AG04449 (cell line): ENCODE results near the gene SPTBN5.
"Not testable (repeated sequence)": the region's sequence is repeated elsewhere in the genome, so short reads cannot be mapped to it uniquely, and the experiment has no call there.

Experiments used
- CTCF ChIA-PET: fragments of 350-600 bp; formaldehyde crosslinking; extraction: SDS; loops from one replicate; lab custom pipeline; 2021; ENCODE audit warnings: antibody characterized with exemption; lab: Yijun Ruan, JAX
- POLR2A ChIA-PET: fragments of 400-600, 350-600 bp; formaldehyde crosslinking; extraction: SDS; loops from one replicate; lab custom pipeline; 2020; ENCODE audit warnings: antibody characterized with exemption, inconsistent platforms; lab: Yijun Ruan, JAX
- DNase-seq: peaks from one replicate; pipeline ENCODE4 v3.0.0-alpha.2; 2010; ENCODE audit warnings: low read depth, low spot score
- H3K4me3 ChIP-seq: 2 replicates; pipeline ENCODE4 v1.5.1; 2011; ENCODE audit warnings: low read depth, mild to moderate bottlenecking, control low read depth, low read length
- CTCF ChIP-seq: IDR thresholded peaks from one replicate; pipeline ENCODE4 v1.5.1; 2011; ENCODE audit warnings: mild to moderate bottlenecking, moderate library complexity, low read length, control low read depth, inconsistent platforms; ENCODE audit not compliant: insufficient read depth; ENCODE audit errors: missing control alignments

Gene SPTBN5

GRCh38 chr15:41836073-41836472, 57.8 kb downstream of the SPTBN5 start:
- no peak for DNase-seq
- ChIA-PET POLR2A (no interaction called here), CTCF (no interaction called here)
- H3K4me3 ChIP-seq = no peak overlapping the region
- TF ChIP-seq CTCF = no peak

DNA sequence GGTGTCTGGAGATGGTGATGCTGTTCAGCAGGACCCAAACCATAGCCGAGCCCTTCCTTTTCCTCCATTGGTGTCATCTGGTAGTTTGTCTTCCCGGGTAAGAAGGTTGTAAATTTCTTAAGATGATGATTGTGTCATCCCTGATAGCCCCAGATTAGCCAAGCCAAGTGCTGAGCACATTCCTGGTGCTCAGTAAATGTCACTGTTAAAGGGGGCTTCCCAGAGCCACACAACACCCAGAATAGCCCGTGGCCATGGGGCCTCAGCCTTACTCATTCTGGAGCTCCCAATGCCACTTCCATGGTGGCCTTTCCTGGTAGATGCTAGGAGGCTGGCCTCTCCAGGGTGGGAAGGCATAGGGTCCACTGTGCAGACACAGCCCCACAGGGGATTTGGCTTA, 59.8 kb downstream of the SPTBN5 start:
- CTCF ChIA-PET = interaction anchor here (1.2 to 3.4 kb wide), 2 partner anchors 22 to 70 kb away, joined by 3 to 11 read pairs; no protein-coding TSS in a partner anchor
- H3K4me3 ChIP-seq = no peak overlapping the region
- POLR2A ChIA-PET = no interaction called here
- no peak for DNase-seq
- no peak for TF ChIP-seq CTCF

DNA sequence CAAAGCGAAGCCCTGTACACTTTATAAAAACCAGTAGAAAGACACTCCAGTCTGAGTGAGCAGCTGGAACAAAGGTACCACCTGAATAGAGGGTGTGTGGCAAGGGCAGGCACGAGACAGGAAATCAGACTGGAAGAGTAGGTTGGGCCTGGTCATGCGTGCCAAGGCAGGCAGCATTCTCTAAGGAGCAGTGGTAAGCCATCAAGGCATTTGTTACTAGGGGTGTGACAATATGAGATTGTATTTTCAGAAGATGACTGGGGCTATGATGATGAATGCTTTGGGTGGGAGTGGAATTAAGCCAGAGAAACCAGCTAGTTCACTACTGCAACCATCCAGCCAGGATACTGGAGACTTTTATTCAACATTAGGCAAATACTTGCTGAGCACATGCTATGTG, 61.0 kb downstream of the SPTBN5 start:
- TF ChIP-seq CTCF = no peak
- DNase-seq = no peak
- POLR2A ChIA-PET = no interaction called here
- CTCF ChIA-PET = interaction anchor here (1.2 to 3.4 kb wide), 2 partner anchors 23 to 71 kb away, joined by 3 to 11 read pairs; no protein-coding TSS in a partner anchor
- no peak overlapping the region for H3K4me3 ChIP-seq

- H3K4me3 ChIP-seq = no peak overlapping the region
- no peak for TF ChIP-seq CTCF
- ChIA-PET CTCF (interaction anchor here (0.9 to 3.4 kb wide), 4 partner anchors 19 to 72 kb away, joined by 3 to 11 read pairs (median 5); no protein-coding TSS in a partner anchor), POLR2A (no interaction called here)
- DNase-seq = no peak
Measured at GRCh38 chr15:41832208-41832607, 61.6 kb downstream of the SPTBN5 start.

- POLR2A ChIA-PET, H3K4me3 ChIP-seq, DNase-seq: not testable (repeated sequence)
- CTCF ChIA-PET = interaction anchor here (0.9 to 3.4 kb wide), 4 partner anchors 18 to 73 kb away, joined by 3 to 11 read pairs (median 5); no protein-coding TSS in a partner anchor
Measured at GRCh38 chr15:41831291-41831690, 62.6 kb downstream of the SPTBN5 start.

DNA sequence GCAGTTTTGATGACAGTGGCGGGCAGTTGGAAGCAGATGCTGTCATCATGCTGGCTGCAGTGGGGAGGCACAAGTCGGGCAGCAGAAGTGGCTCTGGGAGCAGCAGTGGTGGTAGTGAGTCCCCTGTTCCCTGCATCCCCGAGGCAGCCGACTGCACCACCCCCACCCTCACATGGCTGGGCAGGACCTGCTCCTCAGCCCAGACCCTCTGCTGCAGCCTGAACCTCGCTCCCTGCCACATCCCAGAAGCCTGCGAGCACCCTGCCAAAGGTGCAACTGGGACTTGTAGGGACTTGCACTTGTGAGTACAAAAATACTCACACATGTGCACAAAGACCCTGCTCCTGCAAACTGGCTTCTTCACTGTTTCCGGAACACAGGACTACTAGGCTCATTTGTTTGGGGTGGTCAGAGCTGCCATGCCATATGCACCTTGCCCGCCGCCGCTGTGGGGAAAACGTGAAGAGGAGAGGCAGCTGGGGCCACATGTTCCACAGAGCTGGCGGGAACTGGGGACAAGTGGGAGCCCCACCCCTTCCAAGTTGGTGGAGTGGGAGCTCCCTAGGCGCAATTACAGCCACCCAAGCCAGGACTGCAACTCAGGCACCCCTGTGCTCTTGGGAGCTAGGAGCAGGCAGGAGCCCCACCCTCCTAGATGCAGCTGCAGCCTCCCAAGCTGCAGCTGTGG, 63.8 kb downstream of the SPTBN5 start:
- no peak for DNase-seq
- POLR2A ChIA-PET = no interaction called here
- no peak overlapping the region for H3K4me3 ChIP-seq
- TF ChIP-seq CTCF = no peak
- CTCF ChIA-PET = no interaction called here

- CTCF ChIA-PET = interaction anchor here (0.9 kb wide), 1 partner anchor 78 kb away, joined by 5 read pairs; no protein-coding TSS in a partner anchor
- H3K4me3 ChIP-seq = peak overlapping the region; percentile 93
- DNase-seq = no peak
- POLR2A ChIA-PET = no interaction called here
- TF ChIP-seq CTCF = no peak
Measured at GRCh38 chr15:41828807-41829141, 65.1 kb downstream of the SPTBN5 start.
